Stomach (tissue), 4 donors: Measurements from ENCODE around the gene STRADB.
"Not testable (repeated sequence)": the region's sequence is repeated elsewhere in the genome, so short reads cannot be mapped to it uniquely, and the experiment has no call there.

ENCODE experiments used
- EP300 ChIP-seq: sonication (generic); formaldehyde crosslinking; IDR thresholded peaks from one replicate; pipeline ENCODE4 v1.6.1; 2017; ENCODE audit warnings: antibody characterized with exemption
- POLR2A ChIP-seq, 4 donors: fragments of 450-650 bp; IDR thresholded peaks; one replicate each; pipeline ENCODE4 v1.6.1; 2016; ENCODE audit warnings: antibody characterized with exemption in 4 of 4, control low read depth in 2 of 4, mild to moderate bottlenecking in 1 of 4, moderate library complexity in 1 of 4

DNA sequence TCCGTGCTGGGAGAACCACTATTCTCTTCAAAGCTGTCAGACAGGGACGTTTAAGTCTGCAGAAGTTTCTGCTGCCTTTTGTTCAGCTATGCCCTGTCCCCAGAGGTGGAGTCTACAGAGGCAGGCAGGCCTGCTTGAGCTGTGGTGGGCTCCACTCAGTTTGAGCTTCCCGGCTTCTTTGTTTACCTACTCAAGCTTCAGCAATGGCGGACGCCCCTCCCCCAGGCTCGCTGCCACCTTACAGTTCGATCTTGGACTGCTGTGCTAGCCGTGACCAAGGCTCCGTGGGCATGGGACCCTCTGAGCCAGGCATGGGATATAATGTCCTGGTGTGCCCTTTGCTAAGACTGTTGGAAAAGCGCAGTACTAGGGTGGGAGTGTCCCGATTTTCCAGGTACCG is 21.2 kb upstream of the STRADB start:
- TF ChIP-seq POLR2A (IDR thresholded peaks at IDR 0.05); EP300: not testable (repeated sequence)
